Osteoblast (primary cell): Measurements from ENCODE around the gene DAB2IP. TPM values are rescaled to one million over a fixed set of nuclear protein-coding genes. Genes with fewer than 3 reads are reported as not detected.

Source experiments
- DNase-seq: peaks from one replicate; pipeline ENCODE4 v3.0.0; 2011; ENCODE audit warnings: low spot score, mixed read lengths; ENCODE audit not compliant: insufficient read length; ENCODE audit errors: missing footprints
- H2AFZ ChIP-seq: 2 replicates; pipeline ENCODE4 v1.6.0; 2011; ENCODE audit warnings: mild to moderate bottlenecking, low read length
- H3K27ac ChIP-seq: 2 replicates; pipeline ENCODE4 v1.5.1; 2011; ENCODE audit warnings: mild to moderate bottlenecking, low read depth, low read length, moderate library complexity
- H3K27me3 ChIP-seq: 2 replicates; pipeline ENCODE4 v1.6.0; 2012; ENCODE audit warnings: mild to moderate bottlenecking, control low read depth, inconsistent platforms, low read length, moderate library complexity; ENCODE audit not compliant: insufficient read depth
- H3K36me3 ChIP-seq: 2 replicates; pipeline ENCODE4 v1.5.1; 2011; ENCODE audit warnings: mild to moderate bottlenecking, low read length, control low read depth, moderate library complexity; ENCODE audit not compliant: insufficient read depth
- H3K4me1 ChIP-seq: 2 replicates; pipeline ENCODE4 v1.5.1; 2011; ENCODE audit warnings: mild to moderate bottlenecking, low read length, control low read depth, moderate library complexity; ENCODE audit not compliant: insufficient read depth
- H3K4me2 ChIP-seq: 2 replicates; pipeline ENCODE4 v1.6.0; 2011; ENCODE audit warnings: mild to moderate bottlenecking, low read length; ENCODE audit not compliant: insufficient read depth
- H3K4me3 ChIP-seq: fragments of 200-600 bp; sonication (generic); 3 replicates; pipeline ENCODE4 v1.5.1; 2012; ENCODE audit warnings: mild to moderate bottlenecking, low read length, inconsistent platforms; ENCODE audit not compliant: insufficient read depth
- H3K79me2 ChIP-seq: 2 replicates; pipeline ENCODE4 v1.6.0; 2012; ENCODE audit warnings: mild to moderate bottlenecking, low read length, control low read depth, inconsistent platforms; ENCODE audit not compliant: insufficient read depth
- H3K9me3 ChIP-seq: 2 replicates; pipeline ENCODE4 v1.5.1; 2011; ENCODE audit warnings: low read depth, low read length, control low read depth
- H4K20me1 ChIP-seq: 2 replicates; pipeline ENCODE4 v1.6.0; 2012; ENCODE audit warnings: mild to moderate bottlenecking, low read length, control low read depth; ENCODE audit not compliant: insufficient read depth
- CTCF ChIP-seq: IDR thresholded peaks from 2 replicates; pipeline ENCODE4 v1.5.1; 2011; ENCODE audit warnings: mild to moderate bottlenecking, low read depth, low read length, moderate library complexity; ENCODE audit errors: extremely low read depth
- total RNA-seq: library from RNA; depleted of rRNA; stranded (reverse); fragments of >200 nt; gene quantifications from 2 replicates; pipeline ENCODE4 v1.2.3, GENCODE V29; 2012

The DAB2IP gene
- total RNA-seq, 1 donor, result 60.8 TPM

GRCh38 chr9:121765021-121765950 is 113.9 kb downstream of the DAB2IP start:
- H3K4me3 ChIP-seq, result peak overlapping the region; percentile 17
- no peaks in the 10 kb centered on the region for H4K20me1 ChIP-seq
- H3K36me3 ChIP-seq, result peaks cover 10% of the 10 kb centered on the region
- DNase-seq, result peak; percentile 97
- H3K4me1 ChIP-seq, result peaks cover 26% of the 10 kb centered on the region
- no peaks in the 10 kb centered on the region for H3K9me3 ChIP-seq
- H3K27me3 ChIP-seq, result no peaks in the 10 kb centered on the region
- no peak for TF ChIP-seq CTCF
- H2AFZ ChIP-seq, result no peak overlapping the region
- no peaks in the 10 kb centered on the region for H3K79me2 ChIP-seq
- peak overlapping the region; percentile 59 for H3K27ac ChIP-seq
- no peak overlapping the region for H3K4me2 ChIP-seq

DNA sequence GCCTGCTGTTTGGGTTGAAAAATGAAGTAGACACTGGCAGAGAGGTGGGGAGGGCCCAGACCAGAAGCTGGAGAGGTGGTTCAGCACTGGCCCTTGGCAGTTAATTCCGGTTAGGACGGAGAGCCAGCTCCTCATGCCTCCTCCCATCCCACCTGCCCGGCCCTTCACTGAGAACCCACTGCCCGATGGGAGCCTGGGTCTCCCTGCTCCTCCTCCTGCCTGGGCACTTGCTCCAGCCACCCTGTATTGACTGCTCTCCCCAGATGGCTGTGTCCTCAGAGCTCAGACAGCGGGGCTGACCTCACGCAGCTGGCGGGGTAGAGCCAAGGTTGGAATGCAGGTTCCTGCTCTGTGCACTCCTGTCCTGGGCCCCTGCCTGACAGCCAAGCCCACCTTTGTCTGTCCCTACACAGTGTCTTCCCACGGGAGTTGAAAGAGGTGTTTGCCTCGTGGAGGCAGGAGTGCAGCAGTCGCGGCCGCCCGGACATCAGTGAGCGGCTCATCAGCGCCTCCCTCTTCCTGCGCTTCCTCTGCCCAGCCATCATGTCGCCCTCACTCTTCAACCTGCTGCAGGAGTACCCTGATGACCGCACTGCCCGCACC is 114.7 kb downstream of the DAB2IP start:
- Histone ChIP-seq H3K79me2 (no peaks in the 10 kb centered on the region), H3K4me1 (peaks cover 35% of the 10 kb centered on the region), H3K36me3 (peaks cover 9% of the 10 kb centered on the region), H2AFZ (no peak overlapping the region), H3K27ac (peak overlapping the region; percentile 59), H3K4me2 (no peak overlapping the region), H3K9me3 (no peaks in the 10 kb centered on the region), H4K20me1 (no peaks in the 10 kb centered on the region), H3K4me3 (no peak overlapping the region), H3K27me3 (no peaks in the 10 kb centered on the region)
- no peak for TF ChIP-seq CTCF
- no peak for DNase-seq

DNA sequence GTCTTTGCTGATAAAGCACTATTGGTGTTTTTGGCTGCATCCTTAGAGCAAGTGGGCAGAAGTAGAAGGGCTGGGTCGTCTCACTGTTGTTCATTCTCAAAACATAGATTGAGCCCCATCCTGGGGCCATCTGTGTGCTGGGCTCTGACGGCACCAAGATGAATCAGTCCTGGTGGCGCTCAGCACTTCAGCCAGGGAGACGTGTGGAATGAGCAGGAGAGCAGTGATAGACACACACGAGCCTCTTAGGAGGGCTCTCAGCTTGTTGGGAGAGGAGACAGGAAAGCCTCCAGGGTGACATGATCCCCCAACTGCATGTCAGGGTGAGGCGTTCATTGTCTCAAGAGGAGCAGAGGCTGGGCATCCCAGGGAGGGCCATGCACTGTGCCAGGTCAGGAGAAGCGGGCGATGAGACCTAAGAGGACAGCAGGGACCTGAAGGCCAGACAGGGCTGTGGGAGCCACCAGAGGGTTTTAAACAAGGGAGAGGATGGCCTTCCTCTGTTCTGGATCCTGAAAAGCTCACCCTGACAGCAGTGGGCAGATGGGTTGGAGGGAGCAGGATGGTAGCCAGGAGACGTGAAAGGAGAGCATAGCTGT is 115.8 kb downstream of the DAB2IP start:
- H3K4me2 ChIP-seq, result no peak overlapping the region
- peaks cover 42% of the 10 kb centered on the region for H3K4me1 ChIP-seq
- H3K36me3 ChIP-seq, result peaks cover 9% of the 10 kb centered on the region
- no peaks in the 10 kb centered on the region for H3K27me3 ChIP-seq
- H3K79me2 ChIP-seq, result no peaks in the 10 kb centered on the region
- no peak for TF ChIP-seq CTCF
- no peak overlapping the region for H3K4me3 ChIP-seq
- no peak overlapping the region for H2AFZ ChIP-seq
- H3K27ac ChIP-seq, result no peak overlapping the region
- no peaks in the 10 kb centered on the region for H4K20me1 ChIP-seq
- no peaks in the 10 kb centered on the region for H3K9me3 ChIP-seq
- peak; percentile 92 for DNase-seq
